Stimulated activated memory B cell treated with anti-CD40 and anti-IgM and Interleukin-4, amounts not matched to agents 10 μg/mL and 1 μg/mL and 100 μg/mL, for 72 hours (primary cell): Measurements from ENCODE around the gene PSMD4.
A peak's percentile ranks its signal among the peaks of the same experiment; 100 is the strongest.

Experiments used
- ATAC-seq: fragments of 150-1000 bp; cut with Tn5 transposase; 2 replicates; pipeline ENCODE4 v1.10.0; 2021
- H3K27ac Mint-ChIP-seq: one replicate; pipeline ENCODE4 v1.8.0; 2022; ENCODE audit warnings: mild to moderate bottlenecking, mixed read lengths
- H3K27me3 Mint-ChIP-seq: one replicate; pipeline ENCODE4 v1.8.0; 2022; ENCODE audit warnings: mixed read lengths
- H3K36me3 Mint-ChIP-seq: one replicate; pipeline ENCODE4 v1.8.0; 2022; ENCODE audit warnings: mixed read lengths
- H3K4me1 Mint-ChIP-seq: one replicate; pipeline ENCODE4 v1.8.0; 2022; ENCODE audit warnings: mixed read lengths
- H3K4me3 Mint-ChIP-seq: one replicate; pipeline ENCODE4 v1.8.0; 2022; ENCODE audit warnings: mild to moderate bottlenecking, moderate library complexity, mixed read lengths
- H3K9me3 Mint-ChIP-seq: one replicate; pipeline ENCODE4 v1.8.0; 2022; ENCODE audit warnings: mixed read lengths

PSMD4 gene

DNA sequence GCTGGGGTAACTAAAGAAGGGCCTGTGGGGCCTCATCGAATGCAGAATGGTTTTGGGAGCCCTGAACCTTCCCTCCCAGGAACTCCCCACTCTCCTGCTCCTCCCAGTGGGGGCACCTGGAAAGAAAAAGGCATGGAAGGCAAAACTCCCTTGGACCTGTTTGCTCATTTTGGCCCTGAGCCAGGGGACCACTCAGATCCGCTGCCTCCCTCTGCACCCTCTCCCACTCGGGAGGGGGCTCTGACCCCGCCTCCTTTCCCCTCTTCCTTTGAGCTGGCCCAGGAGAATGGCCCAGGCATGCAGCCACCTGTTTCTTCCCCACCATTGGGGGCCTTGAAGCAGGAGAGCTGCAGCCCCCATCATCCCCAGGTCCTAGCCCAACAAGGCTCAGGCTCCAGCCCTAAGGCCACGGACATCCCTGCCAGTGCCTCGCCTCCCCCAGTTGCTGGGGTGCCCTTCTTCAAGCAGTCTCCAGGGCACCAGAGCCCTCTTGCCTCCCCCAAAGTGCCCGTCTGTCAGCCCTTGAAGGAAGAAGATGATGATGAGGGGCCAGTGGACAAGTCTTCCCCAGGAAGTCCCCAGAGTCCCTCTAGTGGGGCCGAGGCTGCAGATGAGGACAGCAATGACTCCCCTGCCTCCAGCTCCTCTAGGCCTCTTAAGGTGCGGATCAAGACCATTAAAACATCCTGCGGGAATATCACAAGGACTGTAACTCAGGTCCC, 32.2 kb downstream of the PSMD4 start:
- no peak overlapping the region for H3K27ac Mint-ChIP-seq
- no peak overlapping the region for H3K4me3 Mint-ChIP-seq

DNA sequence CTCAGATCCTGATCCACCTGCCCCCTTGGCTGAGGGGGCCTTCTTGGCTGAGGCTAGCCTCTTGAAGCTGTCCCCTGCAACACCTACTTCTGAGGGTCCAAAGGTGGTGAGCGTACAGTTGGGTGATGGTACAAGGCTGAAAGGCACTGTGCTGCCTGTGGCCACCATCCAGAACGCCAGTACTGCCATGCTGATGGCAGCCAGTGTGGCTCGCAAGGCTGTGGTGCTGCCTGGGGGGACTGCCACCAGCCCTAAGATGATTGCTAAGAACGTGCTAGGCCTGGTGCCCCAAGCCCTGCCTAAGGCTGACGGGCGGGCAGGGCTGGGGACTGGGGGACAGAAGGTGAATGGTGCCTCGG, 32.8 kb downstream of the PSMD4 start:
- Mint-ChIP-seq H3K4me3 (no peak overlapping the region), H3K9me3 (no peaks in the 10 kb centered on the region), H3K4me1 (peaks cover 54% of the 10 kb centered on the region), H3K27me3 (no peaks in the 10 kb centered on the region), H3K36me3 (peaks cover 42% of the 10 kb centered on the region), H3K27ac (no peak overlapping the region)
- ATAC-seq: no peak

More for the DNA sequence above, 32.2 kb downstream of the PSMD4 start:
- H3K27me3 Mint-ChIP-seq: no peaks in the 10 kb centered on the region
- peaks cover 42% of the 10 kb centered on the region for H3K36me3 Mint-ChIP-seq
- no peaks in the 10 kb centered on the region for H3K9me3 Mint-ChIP-seq
- H3K4me1 Mint-ChIP-seq: peaks cover 54% of the 10 kb centered on the region
- no peak for ATAC-seq

DNA sequence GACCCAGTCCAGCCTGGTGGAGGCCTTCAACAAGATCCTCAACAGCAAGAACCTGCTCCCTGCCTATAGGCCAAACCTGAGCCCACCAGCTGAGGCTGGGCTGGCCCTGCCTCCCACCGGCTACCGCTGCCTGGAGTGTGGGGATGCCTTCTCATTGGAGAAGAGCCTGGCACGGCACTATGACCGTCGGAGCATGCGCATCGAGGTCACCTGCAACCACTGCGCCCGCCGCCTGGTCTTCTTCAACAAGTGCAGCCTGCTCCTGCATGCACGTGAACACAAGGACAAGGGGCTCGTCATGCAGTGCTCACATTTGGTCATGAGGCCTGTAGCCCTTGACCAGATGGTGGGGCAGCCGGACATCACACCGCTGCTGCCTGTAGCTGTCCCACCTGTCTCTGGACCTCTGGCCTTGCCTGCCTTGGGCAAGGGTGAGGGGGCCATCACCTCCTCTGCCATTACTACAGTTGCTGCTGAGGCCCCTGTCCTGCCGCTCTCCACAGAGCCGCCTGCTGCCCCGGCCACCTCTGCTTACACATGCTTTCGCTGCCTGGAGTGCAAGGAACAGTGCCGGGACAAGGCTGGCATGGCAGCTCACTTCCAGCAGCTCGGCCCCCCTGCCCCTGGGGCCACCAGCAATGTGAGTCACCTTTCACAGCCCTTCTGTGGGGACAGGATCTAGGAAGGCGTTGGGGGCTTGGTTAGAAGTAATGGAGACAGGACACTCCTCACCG, 33.4 kb downstream of the PSMD4 start:
- H3K4me3 Mint-ChIP-seq: no peak overlapping the region
- H3K27ac Mint-ChIP-seq: no peak overlapping the region
- peaks cover 59% of the 10 kb centered on the region for H3K4me1 Mint-ChIP-seq
- no peak for ATAC-seq
- no peaks in the 10 kb centered on the region for H3K9me3 Mint-ChIP-seq
- H3K36me3 Mint-ChIP-seq: peaks cover 48% of the 10 kb centered on the region
- no peaks in the 10 kb centered on the region for H3K27me3 Mint-ChIP-seq

DNA sequence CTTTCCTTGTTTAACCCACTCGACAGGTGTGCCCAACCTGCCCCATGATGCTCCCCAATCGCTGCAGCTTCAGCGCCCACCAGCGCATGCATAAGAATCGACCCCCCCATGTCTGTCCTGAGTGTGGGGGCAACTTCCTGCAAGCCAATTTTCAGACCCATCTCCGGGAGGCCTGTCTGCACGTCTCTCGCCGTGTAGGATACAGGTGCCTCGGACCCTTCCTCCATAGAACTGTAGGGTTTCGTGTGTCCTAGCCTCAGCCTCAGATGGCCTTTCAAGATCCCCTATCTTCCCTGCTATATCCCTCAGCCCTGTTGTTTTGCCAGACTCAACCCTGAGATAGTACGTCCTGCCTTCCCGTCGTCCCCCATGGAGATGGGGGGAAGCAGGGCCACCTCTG, 34.0 kb downstream of the PSMD4 start:
- Mint-ChIP-seq H3K4me3 (no peak overlapping the region), H3K36me3 (peaks cover 54% of the 10 kb centered on the region), H3K4me1 (peaks cover 59% of the 10 kb centered on the region), H3K27me3 (no peaks in the 10 kb centered on the region), H3K27ac (no peak overlapping the region), H3K9me3 (no peaks in the 10 kb centered on the region)
- no peak for ATAC-seq

DNA sequence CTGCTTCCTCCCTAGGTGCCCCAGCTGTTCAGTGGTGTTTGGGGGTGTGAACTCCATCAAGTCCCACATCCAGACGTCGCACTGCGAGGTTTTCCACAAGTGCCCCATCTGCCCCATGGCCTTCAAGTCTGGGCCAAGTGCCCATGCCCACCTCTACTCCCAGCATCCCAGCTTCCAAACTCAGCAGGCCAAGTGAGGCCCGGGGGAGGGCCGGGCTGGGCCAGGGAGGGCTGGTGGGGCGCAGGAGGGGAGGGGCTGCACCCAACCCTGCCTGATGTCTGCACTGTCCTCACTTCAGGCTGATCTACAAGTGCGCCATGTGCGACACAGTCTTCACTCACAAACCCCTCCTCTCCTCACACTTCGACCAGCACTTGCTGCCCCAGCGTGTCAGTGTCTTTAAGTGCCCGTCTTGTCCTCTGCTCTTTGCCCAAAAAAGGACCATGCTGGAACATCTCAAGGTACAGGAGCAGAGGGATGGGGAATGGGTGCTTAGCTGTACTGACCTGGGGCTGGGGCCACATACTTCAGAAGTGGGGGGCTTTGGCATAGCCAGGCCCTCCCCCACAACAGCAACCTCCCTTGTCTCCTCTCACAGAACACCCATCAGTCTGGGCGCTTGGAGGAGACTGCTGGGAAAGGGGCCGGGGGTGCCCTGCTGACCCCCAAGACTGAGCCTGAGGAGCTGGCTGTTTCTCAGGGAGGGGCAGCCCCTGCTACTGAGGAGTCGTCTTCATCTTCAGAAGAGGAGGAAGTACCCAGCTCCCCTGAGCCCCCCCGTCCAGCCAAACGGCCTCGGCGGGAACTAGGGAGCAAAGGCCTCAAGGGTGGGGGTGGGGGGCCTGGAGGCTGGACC, 34.8 kb downstream of the PSMD4 start:
- Mint-ChIP-seq H3K27ac (peak overlapping the region; percentile 30), H3K9me3 (no peaks in the 10 kb centered on the region), H3K36me3 (peaks cover 62% of the 10 kb centered on the region), H3K4me3 (no peak overlapping the region), H3K4me1 (peaks cover 59% of the 10 kb centered on the region), H3K27me3 (no peaks in the 10 kb centered on the region)
- no peak for ATAC-seq

DNA sequence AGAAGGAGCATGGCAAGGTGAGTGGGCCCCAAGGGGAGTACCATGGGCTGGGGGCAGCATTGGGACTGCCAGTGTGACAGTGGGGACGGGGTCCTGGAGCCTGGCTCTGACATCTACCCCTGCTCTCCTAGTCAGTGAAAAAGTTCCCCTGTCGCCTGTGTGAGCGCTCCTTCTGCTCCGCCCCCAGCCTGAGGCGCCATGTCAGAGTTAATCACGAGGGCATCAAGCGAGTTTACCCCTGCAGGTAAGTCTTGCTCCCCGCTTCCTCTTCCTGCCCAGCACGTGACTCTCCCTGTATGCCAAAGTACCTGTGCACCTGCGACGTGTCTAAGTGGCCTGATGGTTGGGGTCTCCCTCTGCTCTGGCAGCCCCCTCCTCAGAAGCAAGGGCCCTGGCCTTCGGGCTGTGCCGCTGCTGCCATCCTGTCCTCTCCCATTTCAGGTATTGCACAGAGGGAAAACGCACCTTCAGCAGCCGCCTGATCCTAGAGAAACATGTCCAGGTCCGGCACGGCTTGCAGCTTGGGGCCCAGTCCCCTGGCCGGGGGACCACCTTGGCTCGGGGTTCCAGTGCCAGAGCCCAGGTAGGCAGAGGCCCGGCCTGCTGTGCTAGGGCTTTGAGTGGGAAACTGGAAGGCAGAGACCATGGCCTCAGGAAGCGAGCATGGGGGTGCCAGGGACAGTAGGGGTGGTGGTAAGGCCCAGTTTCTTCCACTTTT, 35.6 kb downstream of the PSMD4 start:
- Mint-ChIP-seq H3K4me1 (peaks cover 54% of the 10 kb centered on the region), H3K27me3 (no peaks in the 10 kb centered on the region), H3K4me3 (no peak overlapping the region), H3K27ac (peak overlapping the region; percentile 30), H3K9me3 (no peaks in the 10 kb centered on the region), H3K36me3 (peaks cover 64% of the 10 kb centered on the region)
- no peak for ATAC-seq

DNA sequence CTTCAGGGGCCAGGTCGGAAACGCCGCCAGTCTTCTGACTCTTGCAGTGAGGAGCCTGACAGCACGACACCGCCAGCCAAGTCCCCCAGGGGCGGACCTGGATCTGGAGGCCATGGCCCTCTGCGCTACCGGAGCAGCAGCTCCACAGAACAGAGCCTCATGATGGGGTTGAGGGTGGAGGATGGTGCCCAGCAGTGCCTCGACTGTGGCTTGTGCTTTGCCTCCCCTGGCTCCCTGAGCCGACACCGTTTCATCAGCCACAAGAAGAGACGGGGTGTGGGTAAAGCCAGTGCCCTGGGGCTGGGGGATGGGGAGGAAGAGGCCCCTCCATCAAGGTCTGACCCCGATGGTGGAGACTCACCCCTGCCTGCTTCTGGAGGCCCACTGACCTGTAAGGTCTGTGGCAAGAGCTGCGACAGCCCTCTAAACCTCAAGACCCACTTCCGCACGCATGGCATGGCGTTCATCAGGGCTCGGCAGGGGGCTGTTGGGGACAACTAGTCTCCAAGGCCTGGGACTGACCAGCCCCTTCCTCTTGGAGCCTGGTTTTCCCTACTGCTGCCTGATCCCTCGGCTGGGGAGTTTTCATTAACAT, 36.3 kb downstream of the PSMD4 start:
- Mint-ChIP-seq H3K27me3 (no peaks in the 10 kb centered on the region), H3K9me3 (no peaks in the 10 kb centered on the region), H3K27ac (peak overlapping the region; percentile 30), H3K36me3 (peaks cover 59% of the 10 kb centered on the region), H3K4me3 (no peak overlapping the region), H3K4me1 (peaks cover 50% of the 10 kb centered on the region)
- ATAC-seq: no peak

DNA sequence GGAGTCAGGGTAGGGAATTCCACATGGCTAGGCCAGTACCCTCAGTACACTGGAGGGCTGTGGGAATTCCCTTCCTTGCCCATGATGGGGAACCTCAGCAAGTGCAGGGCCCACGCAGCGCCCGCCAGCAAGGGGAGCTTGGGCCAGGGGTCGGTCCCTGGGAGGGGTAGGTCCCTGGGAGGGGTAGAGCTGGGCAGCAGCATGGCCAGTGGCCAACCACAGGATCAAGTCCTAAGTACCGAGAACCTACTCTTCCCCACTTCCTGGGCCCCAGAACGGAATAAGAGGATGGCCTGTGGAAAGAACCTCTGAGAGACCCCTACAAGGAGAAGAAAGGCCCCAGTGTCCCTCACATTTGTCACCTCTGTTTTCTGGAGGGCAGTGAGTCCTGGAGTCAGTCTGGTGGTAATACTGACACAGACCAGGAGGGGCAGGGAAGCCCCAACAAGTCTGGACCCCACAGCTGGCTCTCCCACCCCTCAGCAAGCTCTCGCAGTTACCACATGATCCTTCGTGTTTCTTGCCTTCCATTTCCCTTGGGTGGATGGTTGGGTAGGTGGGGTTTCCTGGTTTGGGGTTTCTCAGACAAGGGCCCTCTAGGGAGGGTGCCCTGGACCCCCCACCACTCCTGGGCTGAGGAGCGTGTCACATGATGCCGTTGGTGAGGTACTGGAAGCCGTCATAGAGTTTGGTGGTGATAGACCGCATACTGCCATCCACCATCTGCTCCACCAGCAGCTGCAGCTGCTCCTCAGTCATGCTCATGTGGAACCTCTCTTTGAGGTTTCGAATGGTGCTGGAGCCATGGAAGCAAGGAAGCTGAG, 37.9 kb downstream of the PSMD4 start:
- H3K27ac Mint-ChIP-seq: peak overlapping the region; percentile 49
- ATAC-seq: peak; percentile 13
- no peak overlapping the region for H3K4me3 Mint-ChIP-seq
- H3K4me1 Mint-ChIP-seq: peaks cover 45% of the 10 kb centered on the region
- H3K36me3 Mint-ChIP-seq: peaks cover 48% of the 10 kb centered on the region
- no peaks in the 10 kb centered on the region for H3K27me3 Mint-ChIP-seq
- no peaks in the 10 kb centered on the region for H3K9me3 Mint-ChIP-seq

DNA sequence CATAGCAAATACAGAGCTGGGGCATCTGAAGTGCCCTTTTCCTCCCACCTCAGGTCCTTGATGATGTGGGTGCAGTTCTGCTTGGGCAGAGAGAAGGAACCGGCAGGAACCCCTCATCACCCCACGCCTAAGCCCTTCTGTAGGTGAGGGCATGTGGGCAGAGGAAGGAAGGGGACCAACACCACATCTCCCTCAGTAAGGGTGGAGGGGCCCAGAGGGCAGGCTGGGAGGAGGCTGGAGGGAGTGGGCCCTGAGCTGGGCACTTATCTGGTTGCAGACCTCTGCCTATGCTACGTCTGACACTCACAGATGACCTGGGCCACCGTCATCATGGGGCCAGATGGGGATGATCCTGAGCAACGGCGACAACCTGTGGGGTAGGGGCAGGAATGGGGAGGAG, 38.6 kb downstream of the PSMD4 start:
- H3K4me3 Mint-ChIP-seq: no peak overlapping the region
- no peaks in the 10 kb centered on the region for H3K9me3 Mint-ChIP-seq
- peaks cover 44% of the 10 kb centered on the region for H3K4me1 Mint-ChIP-seq
- peak; percentile 40 for ATAC-seq
- H3K27me3 Mint-ChIP-seq: no peaks in the 10 kb centered on the region
- H3K36me3 Mint-ChIP-seq: peaks cover 54% of the 10 kb centered on the region
- H3K27ac Mint-ChIP-seq: peak overlapping the region; percentile 49

DNA sequence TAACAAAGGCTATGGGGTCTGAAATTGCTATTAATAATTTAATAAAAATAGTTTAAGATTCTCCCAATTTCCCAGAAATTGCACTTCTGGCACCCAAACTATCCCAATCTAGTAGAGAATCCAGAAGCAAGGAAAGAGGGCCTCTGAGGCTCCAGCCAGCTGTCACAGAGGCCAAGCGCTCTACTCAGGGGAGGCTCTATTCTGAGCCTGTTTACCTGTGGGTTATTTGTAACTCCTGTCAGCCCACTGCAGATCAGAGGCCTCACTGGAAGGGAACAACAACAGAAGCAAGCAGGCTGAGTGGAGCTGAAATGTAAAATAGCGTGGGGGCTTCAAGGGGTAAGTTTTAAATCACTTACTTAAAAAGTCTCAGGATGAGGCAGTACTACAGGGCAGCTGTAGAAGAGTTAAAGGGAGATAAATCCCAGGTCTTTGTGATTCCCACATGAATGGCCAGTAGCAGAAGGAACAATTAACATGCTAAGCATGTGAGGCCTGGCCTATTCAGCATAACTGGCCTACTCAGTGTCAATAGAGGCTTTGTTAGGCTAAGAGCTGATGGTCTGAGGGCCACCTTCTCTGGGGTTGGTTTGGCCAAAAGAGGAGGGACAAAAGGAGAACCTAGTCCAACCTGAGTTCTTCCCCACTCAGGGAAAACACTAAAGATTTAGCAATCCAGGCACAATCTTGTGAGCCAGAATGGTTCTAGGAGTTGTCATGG, 40.4 kb downstream of the PSMD4 start:
- Mint-ChIP-seq H3K36me3 (peaks cover 54% of the 10 kb centered on the region), H3K27ac (peak overlapping the region; percentile 49), H3K9me3 (no peaks in the 10 kb centered on the region), H3K4me1 (peaks cover 26% of the 10 kb centered on the region), H3K4me3 (no peak overlapping the region), H3K27me3 (no peaks in the 10 kb centered on the region)
- ATAC-seq: no peak

DNA sequence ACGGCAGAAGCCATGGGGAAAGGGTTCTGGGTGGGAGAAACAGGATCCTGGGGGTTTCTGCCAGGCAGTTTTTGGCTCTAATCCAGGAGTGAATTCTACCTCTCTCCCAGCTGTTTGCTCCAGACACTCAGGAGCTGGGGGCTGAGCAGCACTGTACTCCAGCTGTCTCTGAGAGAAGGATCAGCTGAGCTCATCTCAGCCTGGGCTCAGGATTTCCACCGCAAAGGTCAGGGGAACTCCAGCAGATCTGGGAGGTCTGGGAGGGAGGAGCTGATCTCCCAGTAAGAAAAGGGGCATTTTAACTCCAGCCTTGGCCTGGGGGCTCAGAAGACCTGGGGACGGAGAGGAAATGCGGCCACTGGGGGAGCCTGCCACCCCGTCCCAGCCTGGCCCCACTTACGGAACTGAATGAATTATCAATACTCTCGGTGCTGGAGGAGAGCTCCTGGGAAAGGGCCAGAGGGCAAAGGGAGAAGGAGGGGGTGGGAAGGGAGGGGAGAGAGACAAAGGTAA, 55.3 kb downstream of the PSMD4 start:
- Mint-ChIP-seq H3K4me3 (no peak overlapping the region), H3K36me3 (peaks cover 81% of the 10 kb centered on the region)

DNA sequence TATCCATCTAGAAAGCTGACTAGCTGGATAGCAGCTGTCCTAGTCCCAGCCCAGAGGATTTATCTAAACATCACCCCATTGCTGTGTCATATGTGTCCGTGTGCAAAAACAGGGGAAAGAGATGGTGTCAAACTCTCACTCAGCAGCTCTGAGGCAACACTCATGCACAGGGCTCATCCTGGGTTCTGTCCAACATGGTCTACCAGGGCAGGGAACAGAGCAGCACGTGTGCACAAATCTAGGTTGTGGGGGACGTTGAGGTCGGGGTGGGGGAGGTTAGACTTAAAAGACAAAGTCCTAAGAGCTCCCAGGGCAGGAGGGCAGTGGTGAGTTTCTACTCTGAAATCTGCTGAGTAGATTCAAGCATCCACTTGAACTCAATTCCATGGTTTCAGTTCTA, 56.5 kb downstream of the PSMD4 start:
- Mint-ChIP-seq H3K36me3 (peaks cover 77% of the 10 kb centered on the region), H3K9me3 (no peaks in the 10 kb centered on the region), H3K4me3 (no peak overlapping the region), H3K27ac (peak overlapping the region; percentile 54), H3K4me1 (peaks cover 58% of the 10 kb centered on the region), H3K27me3 (no peaks in the 10 kb centered on the region)
- no peak for ATAC-seq

More for the DNA sequence above, 55.3 kb downstream of the PSMD4 start:
- Mint-ChIP-seq H3K4me1 (peaks cover 51% of the 10 kb centered on the region), H3K9me3 (no peaks in the 10 kb centered on the region), H3K27me3 (no peaks in the 10 kb centered on the region), H3K27ac (peak overlapping the region; percentile 54)
- no peak for ATAC-seq

DNA sequence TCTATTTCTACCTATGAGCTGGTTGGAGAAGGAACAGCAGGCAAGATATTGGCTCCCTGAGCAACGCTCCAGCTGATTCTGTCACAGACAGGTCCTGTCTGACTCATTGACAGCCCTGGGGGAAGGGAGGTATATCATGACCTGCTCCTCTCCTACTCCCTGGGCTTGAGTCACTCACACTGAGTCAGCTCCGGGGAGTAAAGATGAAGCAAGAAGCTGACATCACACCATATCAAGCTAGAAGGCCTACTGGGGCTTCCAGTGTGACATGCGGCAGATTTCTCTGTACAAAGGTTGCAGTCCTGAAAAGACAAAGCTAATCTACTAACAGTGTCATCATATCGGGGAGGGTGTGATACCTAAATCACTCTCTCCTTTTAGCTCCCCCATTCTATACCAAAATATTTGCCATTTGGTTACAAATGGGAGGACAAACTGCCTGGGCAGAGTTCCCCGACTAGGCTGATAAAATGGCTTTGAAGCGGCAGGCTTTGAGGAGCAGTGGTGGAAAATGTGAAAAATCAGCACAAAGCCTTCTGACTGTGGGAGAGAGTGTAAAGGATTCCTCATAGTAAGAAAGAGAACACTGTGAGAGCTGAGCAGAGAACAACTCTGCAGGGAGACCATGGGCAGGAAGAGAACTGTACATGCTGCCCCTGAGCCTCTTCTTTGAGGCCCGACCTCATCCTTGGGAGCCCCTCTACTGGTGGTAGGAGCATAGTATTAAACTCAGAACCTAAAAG, 57.2 kb downstream of the PSMD4 start:
- H3K9me3 Mint-ChIP-seq: no peaks in the 10 kb centered on the region
- H3K27ac Mint-ChIP-seq: peak overlapping the region; percentile 54
- peaks cover 75% of the 10 kb centered on the region for H3K36me3 Mint-ChIP-seq
- no peaks in the 10 kb centered on the region for H3K27me3 Mint-ChIP-seq
- ATAC-seq: peak; percentile 77
- no peak overlapping the region for H3K4me3 Mint-ChIP-seq
- H3K4me1 Mint-ChIP-seq: peaks cover 58% of the 10 kb centered on the region
